Liver (tissue), 9 donors: Measurements from ENCODE around the gene MTERF4. TPM values are rescaled to one million over a fixed set of nuclear protein-coding genes. Genes with fewer than 3 reads are reported as not detected.

Experiments used
- DNase-seq: peaks from one replicate; pipeline ENCODE4 v3.0.0-alpha.2; 2017; ENCODE audit warnings: low spot score
- H3K27ac ChIP-seq, 2 donors: one replicate each; pipeline ENCODE4 v1.7.0; 2013; ENCODE audit warnings: inconsistent platforms in 2 of 2, low read length in 2 of 2, control low read depth in 1 of 2, low read depth in 1 of 2, mild to moderate bottlenecking in 1 of 2
- H3K27me3 ChIP-seq, 4 donors: one replicate each; pipeline versions ENCODE4 v1.6.1 to v1.7.0; 2013; ENCODE audit warnings: low read length in 3 of 4, inconsistent platforms in 1 of 4, mild to moderate bottlenecking in 1 of 4, moderate library complexity in 1 of 4; ENCODE audit not compliant: control insufficient read depth in 4 of 4, insufficient read depth in 4 of 4
- H3K36me3 ChIP-seq, 4 donors: one replicate each; pipeline versions ENCODE4 v1.6.1 to v1.7.0; 2013; ENCODE audit warnings: low read length in 3 of 4, mild to moderate bottlenecking in 3 of 4, low read depth in 1 of 4, moderate library complexity in 1 of 4; ENCODE audit not compliant: control insufficient read depth in 4 of 4, insufficient read depth in 3 of 4
- H3K4me1 ChIP-seq, 4 donors: one replicate each; pipeline versions ENCODE4 v1.6.1 to v1.7.0; 2013; ENCODE audit warnings: low read length in 3 of 4, mild to moderate bottlenecking in 3 of 4, moderate library complexity in 1 of 4; ENCODE audit not compliant: control insufficient read depth in 4 of 4, insufficient read depth in 4 of 4
- H3K4me3 ChIP-seq, 3 donors: one replicate each; pipeline versions ENCODE4 v1.6.1 to v1.7.0; 2013; ENCODE audit warnings: low read length in 3 of 3, control low read depth in 1 of 3, low read depth in 1 of 3, mild to moderate bottlenecking in 1 of 3
- H3K9ac ChIP-seq, 2 donors: one replicate each; pipeline ENCODE4 v1.7.0; 2013; ENCODE audit warnings: low read length in 2 of 2, mild to moderate bottlenecking in 2 of 2, moderate library complexity in 2 of 2, control low read depth in 1 of 2, low read depth in 1 of 2
- H3K9me3 ChIP-seq, 4 donors: one replicate each; pipeline versions ENCODE4 v1.6.1 to v1.7.0; 2013; ENCODE audit warnings: low read length in 3 of 4; ENCODE audit not compliant: control insufficient read depth in 4 of 4
- ATF3 ChIP-seq: IDR thresholded peaks from 2 replicates; pipeline ENCODE4 v1.6.1; 2016; ENCODE audit warnings: antibody characterized with exemption
- CTCF ChIP-seq: fragments of 150-350 bp; IDR thresholded peaks from 2 replicates; pipeline ENCODE4 v1.5.1; 2017; ENCODE audit warnings: improper control_type of control experiment, low read depth, low read length; ENCODE audit not compliant: missing input control
- EGR1 ChIP-seq, 2 donors: IDR thresholded peaks; 2 replicates each; pipeline ENCODE4 v1.6.1; 2016 to 2018; ENCODE audit warnings: antibody characterized with exemption in 2 of 2, low read depth in 2 of 2
- HNF4A ChIP-seq, 2 donors: conservative IDR thresholded peaks; 2 replicates each; pipeline ENCODE4 v1.6.1; 2016; ENCODE audit warnings: antibody characterized with exemption in 2 of 2, mild to moderate bottlenecking in 2 of 2
- HNF4G ChIP-seq: IDR thresholded peaks from 2 replicates; pipeline ENCODE4 v1.6.1; 2016; ENCODE audit warnings: antibody characterized with exemption
- JUND ChIP-seq, 2 donors: IDR thresholded peaks; 2 replicates each; pipeline ENCODE4 v1.6.1; 2016; ENCODE audit warnings: antibody characterized with exemption in 2 of 2
- NR2F2 ChIP-seq: IDR thresholded peaks from 2 replicates; pipeline ENCODE4 v1.6.1; 2016; ENCODE audit warnings: antibody characterized with exemption
- RAD21 ChIP-seq, 2 donors: IDR thresholded peaks; 2 replicates each; pipeline ENCODE4 v1.6.1; 2016; ENCODE audit warnings: antibody characterized with exemption in 2 of 2, mild to moderate bottlenecking in 2 of 2
- REST ChIP-seq: IDR thresholded peaks from 2 replicates; pipeline ENCODE4 v1.6.1; 2016; ENCODE audit warnings: antibody characterized with exemption, mild to moderate bottlenecking
- TAF1 ChIP-seq: conservative IDR thresholded peaks from 2 replicates; pipeline ENCODE4 v1.6.1; 2016; ENCODE audit warnings: antibody characterized with exemption, mild to moderate bottlenecking
- YY1 ChIP-seq: IDR thresholded peaks from 2 replicates; pipeline ENCODE4 v1.6.1; 2016; ENCODE audit warnings: antibody characterized with exemption, mild to moderate bottlenecking
- WGBS: extraction: QIAGEN DNeasy Blood & Tissue Kit; methylation state at CpG from one replicate; pipeline ENCODE4 v1.1.7; 2013; 5-methylcytosine and 5-hydroxymethylcytosine counted together
- polyA plus RNA-seq, 2 donors: library from polyadenylated mRNA; stranded (reverse) in 1 of 2; unstranded in 1 of 2; fragments of 200-250 nt in 1 of 2; fragments of >200 nt in 1 of 2; fragmentation: Nextera tagmentation in 1 of 2; extraction: Ambion mirVana in 1 of 2; gene quantifications; one replicate each; pipeline versions ENCODE4 v1.2.1 to v1.2.3, GENCODE V29; 2013 to 2015
- total RNA-seq, 2 donors: library from RNA; depleted of rRNA; stranded (reverse); fragments of >200 nt; gene quantifications; one replicate each; pipeline ENCODE4 v1.2.3, GENCODE V29; 2014
- TF ChIP-seq, protein P1 (sequence below): IDR thresholded peaks from 2 replicates; pipeline ENCODE4 v1.6.1; 2016; ENCODE audit warnings: antibody characterized with exemption
- TF ChIP-seq, protein P2 (sequence below): IDR thresholded peaks from 2 replicates; pipeline ENCODE4 v1.6.1; 2016; ENCODE audit warnings: antibody characterized with exemption
- donor health status: healthy.
- donor health status: healthy.
- donor health status: healthy.
- donor health status: healthy.
- donor health status: healthy.

The MTERF4 gene
- total and polyA plus RNA-seq, 4 donors = 13.3 to 36.7 (median 20.3) TPM

- TF ChIP-seq, protein P1, sequence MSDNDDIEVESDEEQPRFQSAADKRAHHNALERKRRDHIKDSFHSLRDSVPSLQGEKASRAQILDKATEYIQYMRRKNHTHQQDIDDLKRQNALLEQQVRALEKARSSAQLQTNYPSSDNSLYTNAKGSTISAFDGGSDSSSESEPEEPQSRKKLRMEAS = no peak
Measured at GRCh38 chr2:241071677-241072111, 30.4 kb downstream of the MTERF4 start (continued).

GRCh38 chr2:241070811-241071676, 31.0 kb downstream of the MTERF4 start:
- no peak overlapping the region for H3K27ac ChIP-seq
- H3K4me3 ChIP-seq = no peak overlapping the region
- no peak for DNase-seq
- no peaks in the 10 kb centered on the region for H3K9me3 ChIP-seq
- TF ChIP-seq EGR1 (IDR thresholded peaks at IDR 0.05; ENCODE audit: low read depth in 2 of 2) (no peak), ATF3 (no peak), YY1 (no peak), HNF4G (no peak), REST (no peak), TAF1 (no peak), NR2F2 (no peak), JUND (IDR thresholded peaks at IDR 0.05) (no peak), HNF4A (conservative IDR thresholded peaks at IDR 0.05) (no peak), CTCF (no peak)
- H3K4me1 ChIP-seq = no peaks in the 10 kb centered on the region
- no peaks in the 10 kb centered on the region for H3K27me3 ChIP-seq
- H3K36me3 ChIP-seq = peaks cover 12 to 89% (median 31%) of the 10 kb centered on the region in 4 donors
- WGBS = 91% methylated on average over 31 of the region's 31 CpGs
- H3K9ac ChIP-seq = no peak overlapping the region

GRCh38 chr2:241070361-241070760, 31.7 kb downstream of the MTERF4 start:
- no peak for DNase-seq
- Histone ChIP-seq H3K36me3 (peaks cover 11 to 90% (median 32%) of the 10 kb centered on the region in 4 donors), H3K9ac (no peak overlapping the region), H3K4me3 (no peak overlapping the region), H3K27me3 (no peaks in the 10 kb centered on the region), H3K27ac (no peak overlapping the region), H3K4me1 (no peaks in the 10 kb centered on the region), H3K9me3 (no peaks in the 10 kb centered on the region)
- 96% methylated on average over 13 of the region's 13 CpGs for WGBS
- TF ChIP-seq HNF4A (conservative IDR thresholded peaks at IDR 0.05) (no peak), RAD21 (IDR thresholded peaks at IDR 0.05) (no peak), CTCF (no peak)
- TF ChIP-seq, protein P2, sequence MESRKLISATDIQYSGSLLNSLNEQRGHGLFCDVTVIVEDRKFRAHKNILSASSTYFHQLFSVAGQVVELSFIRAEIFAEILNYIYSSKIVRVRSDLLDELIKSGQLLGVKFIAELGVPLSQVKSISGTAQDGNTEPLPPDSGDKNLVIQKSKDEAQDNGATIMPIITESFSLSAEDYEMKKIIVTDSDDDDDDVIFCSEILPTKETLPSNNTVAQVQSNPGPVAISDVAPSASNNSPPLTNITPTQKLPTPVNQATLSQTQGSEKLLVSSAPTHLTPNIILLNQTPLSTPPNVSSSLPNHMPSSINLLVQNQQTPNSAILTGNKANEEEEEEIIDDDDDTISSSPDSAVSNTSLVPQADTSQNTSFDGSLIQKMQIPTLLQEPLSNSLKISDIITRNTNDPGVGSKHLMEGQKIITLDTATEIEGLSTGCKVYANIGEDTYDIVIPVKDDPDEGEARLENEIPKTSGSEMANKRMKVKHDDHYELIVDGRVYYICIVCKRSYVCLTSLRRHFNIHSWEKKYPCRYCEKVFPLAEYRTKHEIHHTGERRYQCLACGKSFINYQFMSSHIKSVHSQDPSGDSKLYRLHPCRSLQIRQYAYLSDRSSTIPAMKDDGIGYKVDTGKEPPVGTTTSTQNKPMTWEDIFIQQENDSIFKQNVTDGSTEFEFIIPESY = no peak
